KG1 (cell line): ENCODE measurements around the gene PAPPA.

Experiments used
- DNase-seq: peaks from one replicate; lab custom pipeline; 2025; lab: John Stamatoyannopoulos, UW

The PAPPA gene

DNA sequence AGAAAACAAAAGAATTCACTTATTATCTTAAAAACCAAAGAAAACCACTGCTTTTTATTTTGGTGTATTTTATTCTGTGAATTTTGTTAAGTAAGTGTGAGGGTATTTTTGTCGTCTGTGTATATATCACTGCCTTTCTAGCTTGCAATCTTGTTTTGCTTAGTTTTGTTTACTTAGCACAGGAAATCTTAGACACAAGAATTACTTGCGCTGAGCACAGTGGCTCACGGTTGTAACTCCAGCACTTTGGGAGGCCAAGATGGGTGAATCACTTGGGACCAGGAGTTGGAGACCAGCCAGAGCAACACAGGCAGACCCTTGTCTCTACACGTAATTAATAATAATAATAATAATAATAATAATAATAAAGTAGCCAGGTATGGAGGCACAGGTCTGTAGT is 230.3 kb downstream of the PAPPA start:
- DNase-seq, result no peak

DNA sequence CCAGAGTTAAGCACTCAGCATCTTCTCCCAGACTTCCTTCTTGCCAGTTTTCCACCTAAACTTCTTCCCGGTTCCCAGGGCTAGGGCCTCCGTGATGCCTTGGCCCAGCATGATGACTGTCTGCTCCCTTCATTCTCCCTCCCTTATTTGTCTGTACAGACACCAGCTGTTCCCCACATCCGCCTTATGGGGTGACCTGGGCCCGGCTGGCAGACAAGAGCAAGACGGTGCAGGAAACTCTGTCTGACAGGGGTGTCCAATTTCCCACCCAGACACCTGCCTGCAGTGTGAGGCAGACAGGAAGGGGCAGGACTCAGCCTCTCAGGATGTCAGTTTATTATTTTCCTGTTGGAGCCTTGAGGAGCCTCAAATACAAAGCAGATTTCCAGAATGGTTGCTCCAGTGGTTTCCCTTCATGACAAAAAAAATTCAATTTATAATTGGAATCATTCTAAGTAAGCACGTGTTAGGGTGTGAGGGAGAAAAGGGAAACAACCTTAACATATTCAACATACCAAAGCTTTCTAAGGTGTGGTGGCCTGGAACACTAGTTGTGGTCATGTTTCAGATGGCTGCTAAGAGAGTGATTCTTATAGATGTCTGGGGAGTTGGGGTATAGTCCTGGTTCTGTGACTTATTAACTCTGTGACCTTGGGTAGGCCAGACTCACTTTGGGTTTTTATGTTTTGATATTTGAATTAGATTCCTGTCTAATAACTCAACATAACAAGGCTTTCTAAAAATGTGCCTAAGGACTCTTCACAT is 234.5 kb downstream of the PAPPA start:
- no peak for DNase-seq

DNA sequence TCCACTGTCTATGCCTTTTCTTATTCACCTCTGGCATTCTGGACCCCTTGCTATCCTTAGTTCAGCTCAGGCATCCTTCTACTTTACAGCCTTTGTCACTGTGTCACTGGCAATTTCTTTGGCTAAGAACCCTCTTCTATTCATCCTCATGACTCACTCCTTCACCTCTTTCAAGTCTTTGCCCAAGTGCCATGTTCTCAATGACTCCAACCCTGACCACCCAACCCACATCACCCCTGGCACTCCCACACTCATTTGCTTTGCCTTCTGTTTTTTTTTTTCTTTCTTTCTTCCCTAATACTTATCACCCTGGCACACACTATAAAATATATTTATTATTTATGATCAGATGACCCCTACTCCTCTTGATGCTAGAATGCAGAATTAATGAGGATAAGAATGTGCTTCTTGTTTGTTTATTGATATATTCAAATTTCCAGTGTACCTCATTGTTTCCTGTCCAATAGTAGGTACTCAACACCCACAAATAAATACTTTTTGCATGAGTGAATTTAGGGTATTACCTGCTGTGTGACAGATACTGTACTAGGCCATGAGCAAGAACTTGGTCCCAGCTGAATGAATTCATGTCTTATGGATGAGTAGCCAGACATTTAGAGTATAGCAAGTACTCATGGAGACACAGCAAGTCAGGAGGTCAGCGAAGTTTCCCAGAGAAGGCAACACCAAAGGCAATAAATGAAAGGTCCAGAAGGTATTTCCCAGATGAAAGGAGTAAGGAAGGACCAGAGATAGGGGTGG is 236.1 kb downstream of the PAPPA start:
- no peak for DNase-seq

DNA sequence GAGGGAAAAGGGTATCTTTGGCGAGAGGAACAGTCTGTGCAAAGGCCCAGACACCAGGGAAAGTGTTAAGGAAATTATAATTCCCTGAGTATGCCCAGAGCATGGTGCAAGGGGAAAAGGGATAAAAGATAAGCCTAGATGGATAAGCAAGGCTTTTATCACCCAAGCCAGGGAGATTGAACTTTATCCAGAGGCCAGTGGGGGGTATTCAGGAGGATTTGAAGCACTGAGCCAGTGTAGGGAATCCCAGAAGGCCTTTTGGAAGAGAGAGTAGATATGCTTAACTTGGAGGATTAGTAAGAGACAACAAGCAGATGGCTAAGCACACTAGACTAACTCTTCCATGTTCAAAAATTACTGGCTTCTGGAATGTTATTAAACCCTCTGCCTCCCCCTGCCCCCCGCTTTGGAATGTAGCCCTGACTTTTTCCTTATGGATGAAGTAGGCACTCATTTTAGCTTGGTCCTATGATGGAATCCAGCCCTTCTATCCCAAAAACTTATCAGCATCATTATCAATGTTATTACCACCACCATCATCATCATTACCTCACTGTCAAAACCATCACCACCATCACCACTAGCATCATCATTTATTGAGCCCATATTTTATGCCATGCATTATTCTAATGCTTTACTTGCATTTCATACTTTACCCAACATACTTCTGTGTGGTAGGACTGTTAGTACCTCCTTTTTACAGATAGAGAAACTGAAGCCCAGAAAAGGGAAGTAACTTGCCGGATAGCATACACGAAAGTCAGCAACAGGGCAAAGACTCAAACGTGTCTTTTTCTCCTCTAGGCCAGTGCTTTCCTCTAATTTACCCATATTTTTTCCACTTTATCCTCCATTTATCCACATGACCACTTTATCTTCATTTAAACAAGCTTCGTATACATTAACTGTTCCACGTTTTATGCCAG is 237.0 kb downstream of the PAPPA start:
- DNase-seq, result no peak

DNA sequence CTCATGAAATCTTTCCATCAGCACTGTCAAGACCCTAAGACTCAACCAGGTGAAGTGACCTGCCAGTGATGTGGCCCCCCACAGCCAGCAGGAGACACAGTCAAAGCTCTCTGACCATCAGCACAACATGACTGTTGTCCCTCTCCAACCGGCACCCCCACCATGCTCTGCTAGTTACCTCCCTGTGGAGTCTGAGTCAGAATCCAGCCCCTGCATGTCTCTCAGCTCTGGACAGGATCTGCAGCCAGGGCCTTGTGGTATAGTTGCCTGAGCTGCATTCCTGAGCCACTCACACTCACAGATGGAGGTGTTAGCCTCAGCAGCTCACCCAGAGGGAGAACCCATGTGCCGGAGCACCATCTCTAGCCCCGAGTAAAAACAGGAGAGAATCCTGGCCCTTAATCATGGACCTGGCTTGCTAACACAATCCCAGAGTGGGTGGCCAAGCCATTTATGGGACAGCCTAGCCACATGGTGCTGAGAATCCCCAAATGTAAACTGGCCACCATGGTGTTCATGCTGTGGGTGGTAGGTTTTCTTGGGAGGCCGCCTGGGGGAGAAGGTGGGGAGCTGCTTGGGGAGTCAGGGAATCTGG is 237.8 kb downstream of the PAPPA start:
- no peak for DNase-seq

DNA sequence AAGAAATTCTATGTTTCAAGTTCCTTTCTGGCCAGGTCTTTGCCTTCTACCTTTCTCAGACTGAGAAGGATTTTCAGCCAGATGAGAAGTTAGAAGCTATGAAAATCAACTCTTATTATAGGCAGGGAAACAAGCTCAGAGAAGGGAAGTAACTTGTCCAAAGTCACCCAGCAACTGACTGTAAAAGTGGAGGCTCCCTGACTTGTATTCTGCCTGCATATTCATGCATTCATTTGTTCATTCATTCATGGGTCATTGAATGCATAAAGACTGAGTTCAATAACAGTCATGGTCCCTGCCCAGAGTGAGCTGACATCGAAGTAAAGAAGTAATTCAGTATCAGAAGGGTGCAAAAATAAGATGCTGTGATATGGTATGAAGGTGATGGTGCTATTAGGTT is 239.6 kb downstream of the PAPPA start:
- DNase-seq, result no peak

DNA sequence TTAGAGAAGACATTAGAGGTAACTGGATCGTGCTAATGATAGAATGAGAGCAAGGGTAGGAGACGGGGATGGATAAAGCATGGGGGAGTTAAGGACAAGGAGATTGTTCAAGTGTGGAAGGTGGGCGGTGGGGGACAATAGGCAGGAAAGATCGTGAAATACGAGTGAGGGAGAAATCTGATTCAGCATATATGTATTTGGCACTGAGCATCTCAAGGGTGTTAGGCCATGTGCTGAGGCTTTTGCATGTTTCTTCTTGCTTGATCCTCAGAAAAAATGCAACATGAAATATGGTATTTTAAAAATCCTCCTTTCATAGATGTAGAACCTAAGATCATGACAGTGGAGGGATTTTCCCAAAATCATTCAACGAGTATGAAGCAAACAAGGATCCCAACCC is 240.5 kb downstream of the PAPPA start:
- no peak for DNase-seq

DNA sequence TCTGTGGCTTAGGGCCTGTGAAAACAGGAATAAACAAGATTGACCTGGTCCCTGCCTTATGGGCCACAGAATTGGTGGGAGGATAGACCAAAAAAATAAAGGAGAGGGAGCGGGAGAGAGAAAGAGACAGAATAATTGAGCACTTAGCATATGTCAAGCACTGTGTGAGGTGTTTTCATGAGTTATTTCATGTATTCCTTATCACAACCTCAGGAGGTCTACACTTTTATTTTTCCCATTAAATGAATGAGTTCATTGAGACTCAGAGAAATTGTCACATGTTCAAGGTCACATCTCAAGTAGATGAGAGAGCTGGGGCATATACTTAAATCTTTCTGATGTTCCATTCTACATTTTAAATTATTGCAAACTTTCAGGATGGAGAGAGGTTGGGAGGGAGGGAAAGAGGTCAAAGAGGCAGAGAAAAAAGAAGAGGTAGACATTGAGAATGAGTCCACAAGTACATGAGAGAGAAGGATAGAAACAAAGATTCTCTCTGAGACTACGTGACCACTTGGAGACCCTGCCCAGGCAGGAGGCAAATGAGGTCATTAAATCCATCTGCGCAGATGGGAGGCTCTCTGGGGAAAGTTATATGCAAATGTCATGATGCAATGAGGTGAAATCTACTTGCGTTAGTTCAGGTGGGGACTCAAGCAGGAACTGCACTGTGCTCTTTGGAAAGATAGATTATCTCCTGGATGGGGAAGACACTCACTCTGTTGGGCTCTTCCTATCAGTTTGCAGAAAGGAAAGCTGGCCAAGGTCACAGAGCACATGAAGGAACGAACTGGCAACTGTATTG is 241.5 kb downstream of the PAPPA start:
- no peak for DNase-seq

DNA sequence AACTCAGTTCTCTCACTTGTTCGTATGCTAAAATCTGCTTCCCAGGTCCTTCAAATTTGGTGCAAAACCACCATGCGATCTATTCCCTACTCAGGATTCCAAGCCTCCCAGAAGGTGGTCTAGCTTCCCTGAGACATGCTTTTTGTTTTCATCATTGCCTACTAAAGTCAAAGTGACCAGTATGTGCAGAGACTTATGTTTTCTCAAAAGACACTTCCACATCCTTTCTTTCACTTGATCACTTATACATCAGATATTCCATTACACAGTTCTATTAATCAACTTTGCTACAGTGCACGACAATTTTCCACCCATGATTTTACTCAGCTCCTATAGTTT is 242.1 kb downstream of the PAPPA start:
- no peak for DNase-seq

DNA sequence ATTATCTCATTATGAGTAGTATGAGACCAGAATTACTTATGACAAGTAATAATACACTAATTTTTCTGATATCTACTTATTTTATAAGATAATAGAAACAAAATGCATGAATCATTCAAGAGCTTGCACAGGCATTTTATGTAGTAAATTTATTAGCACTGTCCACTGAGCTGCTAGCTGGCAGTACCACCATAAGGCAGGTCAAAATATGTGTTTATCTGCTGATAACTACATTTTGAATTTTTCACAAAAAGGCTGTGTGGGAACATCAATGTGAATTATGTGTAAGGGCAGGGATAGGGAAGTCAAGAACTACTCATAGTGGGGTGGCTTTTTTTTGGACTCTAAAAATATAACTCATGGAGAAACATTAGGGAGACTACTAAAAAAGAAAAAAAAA is 249.6 kb downstream of the PAPPA start:
- no peak for DNase-seq

DNA sequence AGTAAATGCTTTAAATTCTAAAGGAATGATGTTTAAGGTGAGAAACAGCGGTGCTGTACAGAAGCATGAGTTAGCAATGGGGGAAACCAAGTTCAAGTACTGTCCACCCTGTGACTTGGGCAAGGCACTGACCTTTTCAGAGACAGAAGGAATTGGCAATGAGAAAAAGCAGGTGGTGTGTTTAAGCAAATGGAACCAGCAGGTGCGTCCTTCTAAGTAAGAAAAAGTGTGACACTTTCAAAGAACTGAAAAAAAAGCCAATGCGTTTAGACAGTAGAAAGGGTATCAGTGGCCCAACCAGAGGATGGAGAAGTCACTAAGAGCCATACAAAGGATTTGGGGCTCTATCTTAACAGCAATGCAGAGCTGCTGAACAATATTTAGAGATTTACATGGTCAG is 250.6 kb downstream of the PAPPA start:
- DNase-seq, result no peak

DNA sequence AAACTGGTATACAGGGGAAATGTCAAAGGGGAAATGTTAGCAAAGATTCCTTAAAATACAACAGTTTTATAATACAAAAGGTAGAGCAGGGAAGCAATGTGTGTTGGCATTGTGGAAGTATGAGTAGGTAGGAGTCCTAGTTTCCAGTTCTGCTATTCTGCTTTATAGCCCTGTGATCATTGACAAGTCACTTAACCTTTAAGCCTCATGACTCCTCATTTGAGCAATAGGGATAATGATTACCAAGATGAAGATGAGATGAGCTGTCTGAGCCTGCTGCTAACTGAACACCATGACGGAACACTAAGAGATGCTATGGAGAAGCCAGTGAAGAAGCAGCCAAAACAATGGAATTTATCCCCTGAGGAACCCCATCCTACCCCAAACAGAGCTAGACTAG is 251.7 kb downstream of the PAPPA start:
- no peak for DNase-seq

DNA sequence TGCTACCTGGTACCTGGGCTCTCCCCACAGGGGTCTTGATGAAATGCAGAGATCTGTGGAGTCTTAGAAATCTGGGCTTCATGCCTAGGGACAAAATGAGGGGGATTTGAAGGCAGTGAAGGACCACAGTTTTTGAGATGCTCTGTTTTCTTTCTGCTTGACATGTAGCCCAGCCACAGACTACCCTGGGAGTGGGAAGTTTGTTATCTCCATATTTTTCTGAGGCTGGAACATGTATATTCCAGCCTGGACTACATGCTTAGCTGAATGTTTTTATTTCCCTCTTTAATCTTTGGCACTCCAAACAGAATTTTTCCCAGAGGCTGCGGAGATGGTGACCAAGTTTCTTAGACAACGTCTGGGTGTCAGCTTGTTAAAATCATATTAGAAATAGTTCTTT is 252.9 kb downstream of the PAPPA start:
- no peak for DNase-seq

DNA sequence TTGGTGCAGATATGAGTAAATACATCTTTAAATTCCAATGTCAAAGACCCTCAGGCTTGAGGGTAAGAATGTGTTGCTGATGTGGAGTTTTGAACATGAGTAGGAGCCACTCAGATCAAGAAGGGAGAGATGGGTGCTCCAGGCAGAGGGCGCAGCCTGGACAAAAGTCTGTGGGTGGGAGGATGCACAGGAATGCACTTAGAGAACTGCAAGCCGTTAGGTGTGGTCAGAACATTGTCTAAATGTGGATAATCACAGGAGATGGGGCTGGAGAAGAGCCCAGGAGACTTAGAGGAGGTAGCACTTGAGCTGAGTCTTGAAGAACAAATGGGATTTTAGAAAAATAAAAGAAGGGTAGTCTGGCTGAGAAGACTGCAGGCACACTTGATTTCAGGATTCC is 255.5 kb downstream of the PAPPA start:
- DNase-seq, result no peak

DNA sequence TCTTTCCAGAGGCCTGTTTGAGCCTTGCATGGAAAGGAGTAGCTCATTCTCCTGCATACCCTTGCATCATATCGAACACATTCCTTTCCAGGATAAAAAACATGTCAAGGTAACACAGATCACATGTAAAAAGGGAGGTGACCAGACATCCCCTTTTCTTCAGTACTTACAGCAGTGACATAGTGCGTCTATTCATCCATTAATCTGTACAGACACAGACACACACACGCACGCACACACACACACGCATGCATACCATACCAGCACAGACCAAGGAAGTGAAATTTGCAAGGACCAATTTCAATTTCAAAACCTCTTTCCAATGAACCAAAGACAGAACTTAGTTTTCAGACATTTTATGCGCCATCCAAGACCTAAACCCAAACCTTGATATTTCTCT is 256.0 kb downstream of the PAPPA start:
- DNase-seq, result no peak

DNA sequence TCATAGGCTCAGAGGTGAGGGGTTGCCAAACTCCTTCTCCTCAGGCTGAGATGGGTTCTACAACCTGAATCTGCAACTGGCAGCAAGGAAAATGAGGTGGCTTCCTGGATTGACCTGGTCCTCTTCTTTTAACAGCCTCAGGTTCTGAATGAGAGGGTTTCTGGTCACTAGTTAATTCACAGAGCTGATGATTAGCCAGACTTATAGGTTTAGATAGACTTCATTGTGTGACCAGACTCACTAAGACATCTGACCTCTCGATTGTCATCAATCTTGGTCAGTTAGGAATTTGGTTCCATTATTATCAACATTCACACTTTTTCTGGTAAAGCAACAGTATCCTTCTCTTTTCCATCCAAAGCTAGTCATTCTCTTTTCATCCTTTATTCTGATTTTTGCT is 257.9 kb downstream of the PAPPA start:
- DNase-seq, result no peak

DNA sequence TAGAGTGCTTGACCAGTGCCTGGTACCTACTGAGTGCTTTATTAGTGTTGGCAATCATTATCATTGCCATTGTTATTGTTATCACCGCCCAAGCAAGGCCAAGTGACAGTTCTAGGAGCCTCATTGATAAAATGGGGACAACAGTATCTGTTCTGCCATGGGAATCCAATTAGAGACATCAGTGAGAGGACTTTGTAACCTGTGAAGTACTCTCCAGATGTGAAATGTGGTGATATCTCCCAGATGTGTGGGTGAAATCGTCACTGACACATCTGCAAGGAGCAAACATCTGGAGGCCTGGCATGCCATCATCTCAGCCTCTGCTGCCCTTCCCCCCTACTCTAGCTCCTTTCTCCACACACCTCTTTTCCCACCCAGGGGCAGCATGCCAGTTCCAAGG is 260.8 kb downstream of the PAPPA start:
- DNase-seq, result no peak

DNA sequence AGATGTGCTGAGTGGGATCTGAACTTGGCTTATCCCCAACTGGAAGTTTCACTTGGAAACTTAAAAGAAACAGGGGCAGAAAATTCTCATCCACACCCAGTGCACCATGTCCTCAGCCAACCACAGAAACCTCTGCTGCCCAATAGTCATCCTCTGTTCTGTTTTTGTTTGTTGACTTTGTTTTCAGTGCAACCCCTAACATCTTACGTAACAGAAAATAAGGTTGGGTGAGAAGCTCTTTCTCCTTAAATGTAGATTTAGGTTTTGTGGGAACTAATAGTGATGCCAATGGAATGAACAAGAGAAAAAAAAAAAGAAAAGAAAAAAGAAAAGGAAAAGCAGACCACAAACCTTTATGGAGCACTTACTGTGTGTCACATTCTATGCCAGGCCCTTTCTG is 262.8 kb downstream of the PAPPA start:
- no peak for DNase-seq

DNA sequence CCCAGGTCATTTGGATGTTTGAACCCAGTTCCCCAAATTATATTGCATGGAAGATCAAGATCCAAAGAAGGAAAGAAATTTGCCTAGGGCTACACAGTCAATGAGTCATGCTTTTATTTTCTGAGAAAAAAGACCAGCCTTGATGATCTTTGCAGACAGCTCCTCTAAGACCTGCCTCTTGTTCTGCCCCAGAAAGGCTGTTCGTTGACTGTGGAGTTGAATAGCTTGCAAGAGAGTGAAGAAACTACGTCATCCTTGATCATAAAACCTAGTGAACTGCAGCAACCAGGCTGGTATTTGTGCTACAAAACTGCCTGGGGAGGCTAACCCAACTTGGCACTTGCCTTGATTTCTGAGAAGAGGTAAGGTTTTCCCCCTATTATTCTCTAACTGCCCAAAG is 263.9 kb downstream of the PAPPA start:
- no peak for DNase-seq

DNA sequence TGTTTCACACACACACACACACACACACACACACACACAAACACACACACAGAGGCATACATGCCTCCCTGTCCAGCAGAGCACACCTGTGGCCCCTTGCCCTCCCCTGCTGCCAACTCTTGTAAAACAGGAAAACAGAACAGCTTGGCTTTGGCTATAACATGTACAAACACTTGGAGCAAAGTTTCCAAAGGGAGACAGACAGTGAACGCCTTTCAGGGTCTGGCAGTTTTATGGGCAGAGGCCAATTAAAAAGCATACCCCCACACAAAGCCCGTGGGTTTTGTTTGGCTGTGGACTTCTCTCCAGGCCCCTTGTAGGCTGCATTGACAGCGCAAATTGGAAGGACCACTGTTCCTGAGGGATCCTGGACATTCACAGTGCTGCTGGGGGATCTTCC is 265.6 kb downstream of the PAPPA start:
- DNase-seq, result no peak

DNA sequence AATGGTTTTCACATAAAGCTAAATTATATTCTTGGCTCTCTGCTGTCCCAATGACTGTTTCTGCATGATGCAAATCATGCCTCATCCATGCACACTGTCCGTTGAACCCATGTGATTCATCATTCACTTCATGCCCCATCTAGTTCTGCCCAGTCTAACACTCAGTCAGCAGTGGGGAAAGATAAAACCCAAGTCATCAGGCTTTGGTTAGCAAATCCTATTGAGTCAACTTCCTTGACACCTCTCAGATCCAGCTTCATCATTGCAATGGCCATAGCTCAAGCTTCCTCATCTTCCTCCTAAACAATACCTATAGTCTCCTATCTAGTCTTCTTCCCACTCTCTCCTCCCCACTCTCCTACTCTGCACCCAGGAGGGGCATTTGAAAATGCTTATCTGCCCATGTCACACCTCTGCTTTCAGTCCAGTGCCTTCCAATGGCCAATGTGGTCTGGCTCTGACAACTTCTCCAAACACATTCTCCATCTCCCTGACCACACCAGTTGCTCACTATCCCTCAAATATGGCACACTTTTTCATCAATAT is 267.5 kb downstream of the PAPPA start:
- no peak for DNase-seq
